K562 treated with DMSO at 1 percent for 48 hours (cell line): ENCODE data around the gene LRRTM2. TPM values are rescaled to one million over a fixed set of nuclear protein-coding genes. Genes with fewer than 3 reads are reported as not detected.

Experiments used
- total RNA-seq: library from RNA; unstranded; fragments of 300-600 nt; gene quantifications from 2 replicates; pipeline ENCODE4 v1.2.3, GENCODE V29; 2022; ENCODE audit warnings: low replicate concordance; ENCODE audit errors: extremely low read depth

LRRTM2 gene, protein sequence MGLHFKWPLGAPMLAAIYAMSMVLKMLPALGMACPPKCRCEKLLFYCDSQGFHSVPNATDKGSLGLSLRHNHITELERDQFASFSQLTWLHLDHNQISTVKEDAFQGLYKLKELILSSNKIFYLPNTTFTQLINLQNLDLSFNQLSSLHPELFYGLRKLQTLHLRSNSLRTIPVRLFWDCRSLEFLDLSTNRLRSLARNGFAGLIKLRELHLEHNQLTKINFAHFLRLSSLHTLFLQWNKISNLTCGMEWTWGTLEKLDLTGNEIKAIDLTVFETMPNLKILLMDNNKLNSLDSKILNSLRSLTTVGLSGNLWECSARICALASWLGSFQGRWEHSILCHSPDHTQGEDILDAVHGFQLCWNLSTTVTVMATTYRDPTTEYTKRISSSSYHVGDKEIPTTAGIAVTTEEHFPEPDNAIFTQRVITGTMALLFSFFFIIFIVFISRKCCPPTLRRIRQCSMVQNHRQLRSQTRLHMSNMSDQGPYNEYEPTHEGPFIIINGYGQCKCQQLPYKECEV
- total RNA-seq: not detected in 2 replicates

GRCh38 chr5:138874771-138875551 lies at the start of gene LRRTM2:
Gene LRRTM2 (minus strand): TSS chr5:138875335. CDS start chr5:138874911, 424 bp downstream.

Other genes with a start within 250 kb of the LRRTM2 start
- gene CTNNA1, start 121.9 kb downstream of the LRRTM2 start, total RNA-seq: 2,033 TPM in 1 of 2 replicates, not detected in the other